HUES6 (cell line): ENCODE data around the gene HLCS.

Experiments used
- H3K27ac ChIP-seq: 2 replicates; pipeline ENCODE4 v1.7.0; 2013; ENCODE audit warnings: low read depth, mild to moderate bottlenecking, low read length, inconsistent platforms
- H3K27me3 ChIP-seq: 2 replicates; pipeline ENCODE4 v1.6.1; 2013; ENCODE audit warnings: low read length; ENCODE audit not compliant: control insufficient read depth, insufficient read depth
- H3K36me3 ChIP-seq: 2 replicates; pipeline ENCODE4 v1.6.1; 2013; ENCODE audit warnings: low read length; ENCODE audit not compliant: control insufficient read depth, insufficient read depth
- H3K4me1 ChIP-seq: 2 replicates; pipeline ENCODE4 v1.6.1; 2013; ENCODE audit warnings: low read length; ENCODE audit not compliant: control insufficient read depth, insufficient read depth
- H3K4me3 ChIP-seq: 2 replicates; pipeline ENCODE4 v1.5.1; 2013; ENCODE audit warnings: low read depth, low read length
- H3K9ac ChIP-seq: one replicate; pipeline ENCODE4 v1.6.1; 2013; ENCODE audit warnings: mild to moderate bottlenecking, low read length
- H3K9me3 ChIP-seq: 2 replicates; pipeline ENCODE4 v1.6.1; 2013; ENCODE audit warnings: low read depth, low read length; ENCODE audit not compliant: control insufficient read depth, insufficient read depth

The HLCS gene

GRCh38 chr21:36735724-36736320, 230.6 kb downstream of the HLCS start:
- Histone ChIP-seq H3K27me3 (peaks cover 6% of the 10 kb centered on the region; the same call in 1 of the 2 replicates), H3K9ac (no peak overlapping the region), H3K4me3 (no peak overlapping the region), H3K4me1 (peaks cover 5% of the 10 kb centered on the region; the same call in 1 of the 2 replicates), H3K27ac (no peak overlapping the region), H3K36me3 (no peaks in the 10 kb centered on the region), H3K9me3 (no peaks in the 10 kb centered on the region)

- H3K4me1 ChIP-seq, result peaks cover 5% of the 10 kb centered on the region; the same call in 1 of the 2 replicates
- no peaks in the 10 kb centered on the region for H3K36me3 ChIP-seq
- no peaks in the 10 kb centered on the region for H3K9me3 ChIP-seq
Measured at GRCh38 chr21:36735201-36735515, 231.3 kb downstream of the HLCS start.

DNA sequence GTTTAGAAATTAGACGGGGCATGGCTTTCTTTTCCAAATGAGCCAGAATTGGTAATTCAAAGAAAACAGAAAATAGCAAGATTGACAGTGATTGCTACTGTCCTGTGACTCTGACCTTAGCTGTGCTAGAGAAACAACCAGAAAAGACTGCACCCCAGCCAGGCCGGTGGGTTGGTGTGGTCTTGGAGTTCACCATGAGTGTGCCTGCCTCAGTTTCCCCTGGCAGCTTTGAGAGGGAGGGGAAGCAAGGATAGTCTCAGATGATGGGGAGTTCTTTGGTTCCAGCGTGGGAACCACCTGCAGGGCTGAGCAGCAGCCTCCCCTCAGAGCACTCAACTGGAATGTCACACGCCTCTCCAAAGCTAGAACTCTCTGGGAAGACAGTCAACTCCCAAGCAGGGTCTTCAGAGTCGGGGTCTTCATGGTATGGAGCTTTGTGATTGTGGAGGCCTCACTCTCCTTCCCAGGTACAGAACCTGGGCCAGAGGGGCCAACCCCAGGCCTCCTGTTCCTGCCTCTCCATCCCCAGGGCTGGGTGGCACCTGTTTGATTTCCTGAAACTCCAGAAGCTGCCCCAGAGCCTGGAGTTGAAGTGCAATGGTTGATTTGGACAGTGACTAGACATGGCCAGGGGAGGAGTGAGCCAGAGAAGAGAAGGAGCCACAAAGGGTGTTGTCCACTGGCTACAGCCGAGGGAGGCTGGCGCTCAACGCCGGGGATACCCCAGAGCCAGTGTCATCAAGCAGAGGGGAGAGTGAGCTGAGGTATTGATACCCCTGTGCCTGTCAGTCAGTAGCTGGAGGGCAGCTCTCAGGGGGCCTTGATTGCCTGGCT, 231.9 kb downstream of the HLCS start:
- no peak overlapping the region for H3K27ac ChIP-seq
- H3K9ac ChIP-seq, result no peak overlapping the region
- H3K9me3 ChIP-seq, result no peaks in the 10 kb centered on the region
- no peaks in the 10 kb centered on the region for H3K36me3 ChIP-seq
- H3K4me1 ChIP-seq, result peaks cover 5% of the 10 kb centered on the region; the same call in 1 of the 2 replicates
- peaks cover 6% of the 10 kb centered on the region; the same call in 1 of the 2 replicates for H3K27me3 ChIP-seq
- H3K4me3 ChIP-seq, result no peak overlapping the region

More at GRCh38 chr21:36735201-36735515, 231.3 kb downstream of the HLCS start:
- Histone ChIP-seq H3K27ac (no peak overlapping the region), H3K27me3 (peaks cover 6% of the 10 kb centered on the region; the same call in 1 of the 2 replicates), H3K4me3 (no peak overlapping the region), H3K9ac (no peak overlapping the region)

GRCh38 chr21:36733857-36734256, 232.6 kb downstream of the HLCS start:
- Histone ChIP-seq H3K9ac (no peak overlapping the region), H3K4me1 (peaks cover 5% of the 10 kb centered on the region; the same call in 1 of the 2 replicates), H3K36me3 (no peaks in the 10 kb centered on the region), H3K27me3 (peaks cover 6% of the 10 kb centered on the region; the same call in 1 of the 2 replicates), H3K4me3 (no peak overlapping the region), H3K27ac (no peak overlapping the region), H3K9me3 (no peaks in the 10 kb centered on the region)

- Histone ChIP-seq H3K27me3 (peaks cover 6% of the 10 kb centered on the region; the same call in 1 of the 2 replicates), H3K36me3 (no peaks in the 10 kb centered on the region), H3K9ac (no peak overlapping the region), H3K4me3 (no peak overlapping the region), H3K4me1 (peaks cover 5% of the 10 kb centered on the region; the same call in 1 of the 2 replicates), H3K9me3 (no peaks in the 10 kb centered on the region), H3K27ac (no peak overlapping the region)
Measured at GRCh38 chr21:36732761-36733160, 233.7 kb downstream of the HLCS start.

DNA sequence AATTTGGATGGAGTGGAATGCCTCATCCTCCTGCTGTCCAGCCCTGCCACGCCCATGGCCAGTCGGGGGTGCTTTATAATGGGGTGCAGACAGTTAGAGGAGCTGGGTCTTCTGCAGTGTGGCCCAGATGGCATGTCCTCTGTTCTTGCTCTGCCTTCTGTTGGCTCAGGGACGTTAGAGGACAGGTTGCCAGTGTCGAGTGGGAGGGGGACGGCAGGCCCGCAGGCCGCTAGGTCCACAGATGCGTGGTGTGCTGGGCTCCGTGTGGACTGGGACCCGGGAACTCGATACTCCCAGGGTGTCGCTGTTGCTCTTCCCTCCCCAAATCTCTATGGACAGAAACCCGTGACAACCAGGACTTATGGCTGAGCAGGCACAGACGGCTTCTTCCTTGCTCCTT, 234.3 kb downstream of the HLCS start:
- no peak overlapping the region for H3K9ac ChIP-seq
- peaks cover 6% of the 10 kb centered on the region; the same call in 1 of the 2 replicates for H3K27me3 ChIP-seq
- no peaks in the 10 kb centered on the region for H3K36me3 ChIP-seq
- no peak overlapping the region for H3K27ac ChIP-seq
- H3K9me3 ChIP-seq, result no peaks in the 10 kb centered on the region
- H3K4me3 ChIP-seq, result no peak overlapping the region
- peaks cover 5% of the 10 kb centered on the region; the same call in 1 of the 2 replicates for H3K4me1 ChIP-seq

- Histone ChIP-seq H3K9ac (no peak overlapping the region), H3K4me1 (peaks cover 5% of the 10 kb centered on the region; the same call in 1 of the 2 replicates), H3K4me3 (no peak overlapping the region), H3K27ac (no peak overlapping the region), H3K36me3 (no peaks in the 10 kb centered on the region), H3K27me3 (peaks cover 6% of the 10 kb centered on the region; the same call in 1 of the 2 replicates), H3K9me3 (no peaks in the 10 kb centered on the region)
Measured at GRCh38 chr21:36730291-36731281, 235.9 kb downstream of the HLCS start.

DNA sequence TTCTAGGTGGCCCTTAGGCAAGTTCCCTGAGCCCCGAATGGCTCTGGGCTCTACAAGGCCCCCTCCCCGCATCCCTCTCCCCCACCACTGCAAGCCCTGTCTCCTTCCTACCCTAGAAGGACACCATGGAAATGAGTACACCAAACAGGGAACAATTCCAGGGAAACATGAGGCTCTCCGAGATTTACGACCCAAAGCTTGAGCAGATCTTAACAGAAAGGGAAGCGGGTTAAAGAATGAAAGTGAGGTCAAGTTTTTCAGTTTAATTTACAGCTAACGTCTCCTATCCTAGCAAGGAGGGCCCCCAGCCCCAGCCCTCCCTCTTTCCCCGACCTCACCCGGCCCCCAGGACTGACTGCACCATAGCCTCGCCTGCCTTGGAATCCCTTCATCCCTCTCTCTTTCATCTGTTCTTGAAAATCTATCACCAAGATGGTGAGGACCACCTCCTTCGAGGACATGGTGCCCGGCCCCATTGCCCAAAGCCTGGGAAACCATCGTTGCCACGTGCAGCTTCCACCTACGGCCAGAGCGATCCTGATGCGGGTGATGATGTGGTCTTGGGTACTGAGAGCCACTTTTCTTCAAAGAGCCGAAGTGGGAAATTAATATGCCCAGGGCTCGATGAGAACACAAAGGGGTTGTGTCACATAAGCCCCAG, 237.0 kb downstream of the HLCS start:
- no peaks in the 10 kb centered on the region for H3K9me3 ChIP-seq
- no peaks in the 10 kb centered on the region for H3K36me3 ChIP-seq
- no peak overlapping the region for H3K27ac ChIP-seq
- no peak overlapping the region for H3K9ac ChIP-seq
- H3K4me3 ChIP-seq, result no peak overlapping the region
- H3K27me3 ChIP-seq, result peaks cover 6% of the 10 kb centered on the region; the same call in 1 of the 2 replicates
- no peaks in the 10 kb centered on the region for H3K4me1 ChIP-seq

- H3K4me1 ChIP-seq, result no peaks in the 10 kb centered on the region
- H3K9me3 ChIP-seq, result no peaks in the 10 kb centered on the region
- H3K4me3 ChIP-seq, result no peak overlapping the region
- H3K36me3 ChIP-seq, result no peaks in the 10 kb centered on the region
- peaks cover 6% of the 10 kb centered on the region; the same call in 1 of the 2 replicates for H3K27me3 ChIP-seq
- no peak overlapping the region for H3K27ac ChIP-seq
- H3K9ac ChIP-seq, result no peak overlapping the region
Measured at GRCh38 chr21:36728371-36729111, 237.9 kb downstream of the HLCS start.

GRCh38 chr21:36727866-36728265, 238.6 kb downstream of the HLCS start:
- no peaks in the 10 kb centered on the region for H3K9me3 ChIP-seq
- no peak overlapping the region for H3K27ac ChIP-seq
- H3K9ac ChIP-seq, result no peak overlapping the region
- H3K4me1 ChIP-seq, result no peaks in the 10 kb centered on the region
- no peak overlapping the region for H3K4me3 ChIP-seq
- H3K36me3 ChIP-seq, result no peaks in the 10 kb centered on the region
- H3K27me3 ChIP-seq, result peaks cover 9% of the 10 kb centered on the region; the same call in 1 of the 2 replicates
